Brain microvascular endothelial cell (primary cell): ENCODE measurements around the gene NDUFV3.

Experiments used
- DNase-seq: peaks from one replicate; pipeline ENCODE4 v3.0.0-alpha.2; 2020
- H3K27ac ChIP-seq: fragments of 250-450 bp; sonication (Bioruptor Pico); 2 replicates; pipeline ENCODE4 v1.5.1; 2020; ENCODE audit warnings: mild to moderate bottlenecking, moderate library complexity
- H3K27me3 ChIP-seq: fragments of 250-450 bp; sonication (Bioruptor Pico); replicated peaks from 2 replicates; pipeline ENCODE4 v1.5.1; 2020; ENCODE audit warnings: mild to moderate bottlenecking
- H3K36me3 ChIP-seq: fragments of 250-450 bp; sonication (Bioruptor Pico); replicated peaks from 2 replicates; pipeline ENCODE4 v1.5.1; 2020; ENCODE audit warnings: mild to moderate bottlenecking
- H3K4me3 ChIP-seq: 2 replicates; pipeline ENCODE4 v1.5.1; 2011; ENCODE audit warnings: low read depth, mild to moderate bottlenecking, control low read depth, low read length, moderate library complexity
- CTCF ChIP-seq: IDR thresholded peaks from 2 replicates; pipeline ENCODE4 v1.5.1; 2011; ENCODE audit warnings: low read depth, mild to moderate bottlenecking, moderate library complexity, low read length, control low read depth, inconsistent platforms; ENCODE audit errors: missing control alignments
- in situ Hi-C: cut with HindIII; loops from 2 replicates; pipeline ENCODE4 v1.10.0; 2017; ENCODE audit warnings: low sequenced_read_pairs, low pct_ligation_motif_present

NDUFV3 gene

GRCh38 chr21:42892931-42893755, at the start of gene NDUFV3:
Gene NDUFV3 (plus strand): TSS chr21:42893309. CDS start chr21:42893334, 25 bp downstream.
- H3K36me3 ChIP-seq: peaks cover 20% of the 10 kb centered on the region
- in situ Hi-C loops: no loop called here

GRCh38 chr21:42844411-42845113, 48.5 kb upstream of the NDUFV3 start:
- Histone ChIP-seq H3K27ac (no peak overlapping the region), H3K36me3 (peaks cover 47% of the 10 kb centered on the region), H3K4me3 (no peak overlapping the region), H3K27me3 (no peaks in the 10 kb centered on the region)
- in situ Hi-C loops: no loop called here
- TF ChIP-seq CTCF: no peak
- no peak for DNase-seq

More at GRCh38 chr21:42892931-42893755, at the start of gene NDUFV3:
- Histone ChIP-seq H3K4me3 (peak within 1 kb of the TSS; percentile 86), H3K27ac (peak within 1 kb of the TSS; percentile 75), H3K27me3 (no peaks in the 10 kb centered on the region)
- TF ChIP-seq CTCF: no peak
- DNase-seq: peak; percentile 98

DNA sequence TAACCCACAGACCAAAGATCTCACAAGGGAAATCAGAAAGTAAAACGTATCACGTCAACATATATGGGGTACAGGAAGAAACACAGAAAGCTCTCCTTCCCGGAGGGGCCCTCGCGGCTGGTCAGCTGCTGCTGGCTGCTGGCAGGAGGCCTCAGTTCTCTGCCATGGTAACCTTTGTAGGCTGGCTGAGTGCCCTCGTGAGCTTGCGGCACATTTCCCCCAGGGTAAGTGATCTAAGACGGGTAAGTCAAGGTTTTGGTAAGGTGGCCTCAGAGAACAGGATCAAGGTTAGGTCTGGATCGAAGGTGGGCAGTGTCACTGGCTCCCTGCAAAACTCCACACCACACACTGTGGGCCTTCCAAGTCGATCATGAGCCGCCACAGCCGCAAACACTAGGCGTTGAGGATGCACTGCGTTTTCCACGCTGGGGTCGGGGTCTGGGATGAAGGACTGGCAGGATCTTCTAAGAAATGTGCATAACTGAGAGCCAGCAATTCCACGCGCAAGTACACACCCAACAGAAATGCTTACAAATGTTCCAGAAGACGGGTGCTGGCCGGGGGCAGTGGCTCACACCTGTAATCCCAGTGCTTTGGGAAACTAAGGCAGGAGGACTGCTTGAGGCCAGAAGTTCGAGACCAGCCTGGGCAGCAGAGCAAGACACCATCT, 47.7 kb upstream of the NDUFV3 start:
- in situ Hi-C loops: no loop called here
- Histone ChIP-seq H3K36me3 (peaks cover 48% of the 10 kb centered on the region), H3K4me3 (no peak overlapping the region), H3K27ac (no peak overlapping the region), H3K27me3 (no peaks in the 10 kb centered on the region)
- DNase-seq: no peak
- TF ChIP-seq CTCF: no peak

DNA sequence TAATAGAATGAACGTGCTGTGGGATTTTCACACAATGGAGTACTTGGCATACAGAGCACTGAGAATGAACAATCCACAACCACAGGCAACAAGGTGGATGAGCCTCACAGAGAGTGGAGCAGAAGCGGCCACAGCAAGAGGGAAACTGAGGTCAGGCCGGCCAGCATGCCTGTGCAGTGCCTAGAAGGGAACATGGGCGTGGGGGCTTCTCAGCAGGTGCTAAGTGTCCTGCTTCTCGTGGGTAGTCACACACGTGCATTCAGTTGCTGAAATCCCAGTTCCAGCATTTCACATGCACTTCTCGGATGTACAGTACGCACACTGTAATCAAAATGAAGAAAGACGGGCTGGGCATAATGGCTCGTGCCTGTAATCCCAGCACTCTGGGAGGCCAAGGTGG, 46.9 kb upstream of the NDUFV3 start:
- no peak for TF ChIP-seq CTCF
- no peak overlapping the region for H3K4me3 ChIP-seq
- H3K27ac ChIP-seq: no peak overlapping the region
- DNase-seq: no peak
- no peaks in the 10 kb centered on the region for H3K27me3 ChIP-seq
- in situ Hi-C loops: no loop called here
- peaks cover 42% of the 10 kb centered on the region for H3K36me3 ChIP-seq

DNA sequence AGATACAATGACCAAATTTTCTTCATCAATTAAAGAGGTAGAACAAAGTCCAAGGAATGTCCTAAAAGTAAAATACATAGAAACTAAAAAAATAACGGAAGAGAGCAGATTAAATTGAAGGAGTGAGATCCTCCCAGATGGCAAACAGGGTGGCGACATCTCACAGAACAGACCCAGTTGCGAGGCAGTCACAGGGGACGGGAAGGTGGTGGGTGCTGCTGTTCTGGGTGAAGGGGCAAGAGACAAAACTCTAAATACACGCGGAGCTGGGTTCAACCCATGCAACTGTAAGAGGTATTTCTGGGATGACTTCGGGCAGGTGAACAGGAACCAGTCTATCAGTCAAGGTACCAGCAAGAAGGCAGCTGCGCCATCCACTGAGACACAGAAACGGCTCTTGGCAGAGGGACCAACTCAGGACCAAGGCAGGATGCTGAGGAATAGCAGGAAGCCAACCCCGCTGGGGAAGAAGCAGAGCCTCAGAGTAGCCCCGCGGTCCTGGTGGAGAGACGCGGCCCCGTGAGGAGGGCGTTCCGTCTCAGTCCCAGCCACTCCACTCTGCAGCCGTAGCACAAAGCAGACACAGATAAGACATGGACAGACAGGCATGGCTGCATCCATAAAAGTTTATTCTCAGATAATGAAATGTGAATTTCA, 45.9 kb upstream of the NDUFV3 start:
- no peak for DNase-seq
- in situ Hi-C loops: no loop called here
- peaks cover 49% of the 10 kb centered on the region for H3K36me3 ChIP-seq
- no peak for TF ChIP-seq CTCF
- H3K27ac ChIP-seq: no peak overlapping the region
- no peak overlapping the region for H3K4me3 ChIP-seq
- H3K27me3 ChIP-seq: no peaks in the 10 kb centered on the region
